Stimulated activated CD8-positive, alpha-beta memory T cell treated with anti-CD3 and anti-CD28 coated beads, Interleukin-4, amount 100 ng/mL, for 1 hour (primary cell): ENCODE measurements around the gene HIF1A.

Source experiments
- DNase-seq, 2 donors: peaks; one replicate each; pipeline ENCODE4 v3.0.0-alpha.2; 2020; ENCODE audit warnings: low read depth in 2 of 2, low spot score in 1 of 2

HIF1A gene

DNA sequence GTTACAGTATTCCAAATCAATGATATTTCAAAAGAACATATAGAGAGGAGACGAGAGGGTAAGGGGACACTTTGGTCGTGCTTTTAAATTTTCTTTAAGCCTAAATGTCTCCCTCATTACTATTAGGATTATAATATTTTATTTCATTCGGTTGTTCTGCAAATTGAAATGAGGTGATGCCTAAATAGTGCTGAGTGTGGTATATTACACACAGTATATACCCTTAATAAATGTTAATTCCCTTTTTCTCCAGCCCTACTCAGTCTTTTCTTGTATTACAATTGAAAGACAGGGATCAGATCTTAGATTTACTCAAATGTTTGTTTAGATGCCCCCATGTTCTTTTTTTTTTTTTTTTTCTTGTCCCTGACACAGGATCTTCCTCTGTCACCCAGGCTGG is 74.6 kb downstream of the HIF1A start:
- DNase-seq: no peak

DNA sequence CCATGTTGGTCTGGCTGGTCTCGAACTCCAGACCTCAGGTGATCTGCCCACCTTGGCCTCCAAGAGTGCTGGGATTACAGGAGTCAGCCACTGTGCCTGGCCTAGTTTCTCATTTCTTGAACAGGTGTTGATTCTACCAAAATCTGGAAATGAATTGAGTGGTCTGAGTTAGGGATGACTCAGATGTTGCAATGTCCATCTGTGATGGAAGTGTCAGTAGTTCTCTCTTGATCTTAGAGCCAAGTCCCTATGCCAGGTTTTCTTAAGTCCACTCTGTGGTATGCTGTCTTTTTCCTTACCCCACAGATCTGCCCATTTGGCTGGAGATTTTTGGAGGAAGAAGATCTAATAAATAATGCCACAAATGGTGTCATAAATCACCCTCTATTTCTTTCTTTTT is 79.5 kb downstream of the HIF1A start:
- no peak for DNase-seq

- DNase-seq: no peak
Measured at GRCh38 chr14:61780125-61780524, 84.8 kb downstream of the HIF1A start.

DNA sequence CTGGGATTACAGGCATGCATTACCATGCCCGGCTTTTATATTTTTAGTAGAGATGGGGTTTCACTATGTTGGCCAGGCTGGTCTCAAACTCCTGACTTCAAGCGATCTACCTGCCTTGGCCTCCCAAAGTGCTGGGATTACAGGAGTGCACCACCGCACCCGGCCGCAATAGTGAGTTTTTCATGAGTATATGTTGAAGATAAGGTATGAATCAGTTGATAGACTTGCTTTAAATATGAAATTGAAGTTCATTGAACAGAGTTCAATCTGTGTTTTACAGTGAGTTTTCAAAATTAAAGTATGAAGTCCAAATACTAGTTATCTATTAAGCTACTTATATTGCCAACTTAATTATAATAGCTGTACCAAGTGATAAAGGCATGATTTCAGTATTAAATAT is 102.0 kb downstream of the HIF1A start:
- no peak for DNase-seq
